GM13977 (cell line): Measurements from ENCODE around the gene KRTAP12-3.
"Not testable (repeated sequence)": the region's sequence is repeated elsewhere in the genome, so short reads cannot be mapped to it uniquely, and the experiment has no call there.

Source experiments
- DNase-seq: peaks from one replicate; pipeline ENCODE4 v3.0.0; 2012; ENCODE audit warnings: low spot score
- in situ Hi-C: fragments of 300-500 bp; cut with MboI; formaldehyde crosslinking; loops from one replicate; pipeline ENCODE4 v1.12.0; 2022; ENCODE audit warnings: low sequenced_read_pairs, low pct_unique_long_range_greater_than_20kb, mixed read lengths, inconsistent platforms; ENCODE audit not compliant: unreplicated experiment
- TF ChIP-seq, protein P1 (sequence below): IDR thresholded peaks from 2 replicates; pipeline ENCODE4 v1.5.1; 2012; ENCODE audit warnings: mild to moderate bottlenecking, control low read depth; ENCODE audit not compliant: insufficient read depth; ENCODE audit errors: extremely low read depth, missing control alignments

Gene KRTAP12-3, protein sequence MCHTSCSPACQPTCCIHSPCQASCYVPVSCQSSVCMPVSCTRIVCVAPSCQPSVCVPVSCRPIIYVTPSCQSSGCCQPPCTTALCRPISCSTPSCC

DNA sequence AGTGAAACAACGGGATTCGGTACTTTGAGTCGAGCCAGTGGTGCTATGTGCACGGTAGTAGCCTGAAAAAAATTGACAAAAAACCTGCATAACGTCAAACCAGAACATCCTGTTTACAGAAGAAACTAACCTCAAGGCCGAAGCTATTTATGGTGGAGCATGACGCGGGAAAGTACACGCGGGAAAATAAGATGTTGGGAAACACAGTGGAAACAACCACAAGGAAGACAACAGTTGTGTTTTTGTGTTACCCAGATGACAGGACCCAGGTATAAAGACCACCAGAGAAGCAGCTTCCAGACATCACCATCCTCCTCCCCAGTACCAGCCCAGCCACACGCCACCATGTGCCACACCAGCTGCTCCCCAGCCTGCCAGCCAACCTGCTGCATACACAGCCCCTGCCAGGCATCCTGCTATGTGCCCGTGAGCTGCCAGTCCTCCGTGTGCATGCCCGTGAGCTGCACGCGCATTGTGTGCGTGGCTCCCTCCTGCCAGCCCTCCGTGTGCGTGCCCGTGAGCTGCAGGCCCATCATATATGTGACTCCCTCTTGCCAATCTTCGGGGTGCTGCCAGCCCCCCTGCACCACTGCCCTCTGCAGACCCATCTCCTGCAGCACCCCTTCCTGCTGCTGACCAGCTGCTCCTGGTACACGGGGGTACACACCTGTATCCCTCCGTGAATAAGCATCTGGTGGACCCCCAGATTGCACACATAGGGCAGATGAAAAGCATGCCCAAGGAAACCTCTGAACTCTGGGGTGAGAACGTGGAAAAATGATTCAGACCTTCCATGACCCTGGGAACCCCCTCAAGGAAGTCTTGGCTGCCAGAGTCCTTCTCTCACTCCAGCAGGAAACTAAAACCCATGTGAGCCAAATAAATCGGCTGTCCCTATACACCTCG, at the start of gene KRTAP12-3:
KRTAP12-3 (plus strand) TSS at position 298 of the 906 bp plus-strand sequence; CDS start at position 346, 48 bp downstream.
- DNase-seq = no peak

DNA sequence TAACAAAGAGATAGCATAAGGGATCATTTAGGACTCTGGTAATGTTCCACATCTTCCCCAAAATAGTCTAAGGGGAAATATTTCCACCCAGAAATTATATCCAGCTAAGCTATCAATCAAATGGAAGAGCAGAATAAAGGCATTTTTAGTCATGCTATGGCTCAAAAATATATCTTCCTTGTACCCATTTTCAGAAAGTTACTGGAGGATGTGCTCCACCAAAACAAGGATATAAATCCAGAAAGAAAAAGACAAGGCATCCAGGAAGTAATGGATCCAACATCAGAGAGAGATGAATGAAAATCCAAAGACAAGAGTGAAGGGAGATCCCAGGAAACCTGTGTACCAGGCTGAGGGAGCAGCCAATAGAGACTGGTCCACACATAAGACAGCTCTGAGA, 48.5 kb upstream of the KRTAP12-3 start:
- no peak for DNase-seq
- in situ Hi-C loops = no loop called here
- TF ChIP-seq, protein P1, sequence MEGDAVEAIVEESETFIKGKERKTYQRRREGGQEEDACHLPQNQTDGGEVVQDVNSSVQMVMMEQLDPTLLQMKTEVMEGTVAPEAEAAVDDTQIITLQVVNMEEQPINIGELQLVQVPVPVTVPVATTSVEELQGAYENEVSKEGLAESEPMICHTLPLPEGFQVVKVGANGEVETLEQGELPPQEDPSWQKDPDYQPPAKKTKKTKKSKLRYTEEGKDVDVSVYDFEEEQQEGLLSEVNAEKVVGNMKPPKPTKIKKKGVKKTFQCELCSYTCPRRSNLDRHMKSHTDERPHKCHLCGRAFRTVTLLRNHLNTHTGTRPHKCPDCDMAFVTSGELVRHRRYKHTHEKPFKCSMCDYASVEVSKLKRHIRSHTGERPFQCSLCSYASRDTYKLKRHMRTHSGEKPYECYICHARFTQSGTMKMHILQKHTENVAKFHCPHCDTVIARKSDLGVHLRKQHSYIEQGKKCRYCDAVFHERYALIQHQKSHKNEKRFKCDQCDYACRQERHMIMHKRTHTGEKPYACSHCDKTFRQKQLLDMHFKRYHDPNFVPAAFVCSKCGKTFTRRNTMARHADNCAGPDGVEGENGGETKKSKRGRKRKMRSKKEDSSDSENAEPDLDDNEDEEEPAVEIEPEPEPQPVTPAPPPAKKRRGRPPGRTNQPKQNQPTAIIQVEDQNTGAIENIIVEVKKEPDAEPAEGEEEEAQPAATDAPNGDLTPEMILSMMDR = no peak

More for the DNA sequence above, at the start of gene KRTAP12-3:
- in situ Hi-C loops = no loop called here
- TF ChIP-seq, protein P1 = no peak

DNA sequence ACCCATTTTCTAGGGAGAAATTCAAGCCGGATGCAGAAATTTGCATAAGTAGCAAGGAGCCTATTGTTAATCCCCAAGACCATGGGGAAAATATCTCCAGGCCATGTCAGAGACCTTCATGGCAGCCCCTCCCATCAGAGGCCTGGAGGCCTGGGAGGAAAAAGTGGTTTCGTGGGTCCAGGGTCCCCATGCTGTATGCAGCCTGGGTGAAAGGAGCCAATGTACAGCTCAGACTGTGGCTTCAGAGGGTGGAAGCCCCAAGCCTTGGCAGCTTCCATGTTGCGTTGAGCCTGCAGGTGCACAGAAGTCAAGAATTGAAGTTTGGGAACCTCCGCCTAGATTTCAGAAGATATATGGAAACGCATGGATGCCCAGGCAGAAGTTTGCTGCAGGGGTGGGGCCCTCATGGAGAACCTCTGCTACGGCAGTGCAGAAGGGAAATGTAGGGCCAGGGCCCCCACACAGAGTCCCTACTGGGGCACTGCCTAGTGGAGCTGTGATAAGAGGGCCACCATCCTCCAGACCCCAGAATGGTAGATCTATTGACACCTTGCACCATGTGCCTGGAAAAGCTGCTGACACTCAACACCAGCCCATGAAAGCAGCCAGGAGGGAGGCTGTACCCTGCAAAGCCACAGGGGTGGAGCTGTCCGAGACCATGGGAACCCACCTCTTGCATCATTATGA, 47.4 kb upstream of the KRTAP12-3 start:
- DNase-seq, in situ Hi-C loops: not testable (repeated sequence)

DNA sequence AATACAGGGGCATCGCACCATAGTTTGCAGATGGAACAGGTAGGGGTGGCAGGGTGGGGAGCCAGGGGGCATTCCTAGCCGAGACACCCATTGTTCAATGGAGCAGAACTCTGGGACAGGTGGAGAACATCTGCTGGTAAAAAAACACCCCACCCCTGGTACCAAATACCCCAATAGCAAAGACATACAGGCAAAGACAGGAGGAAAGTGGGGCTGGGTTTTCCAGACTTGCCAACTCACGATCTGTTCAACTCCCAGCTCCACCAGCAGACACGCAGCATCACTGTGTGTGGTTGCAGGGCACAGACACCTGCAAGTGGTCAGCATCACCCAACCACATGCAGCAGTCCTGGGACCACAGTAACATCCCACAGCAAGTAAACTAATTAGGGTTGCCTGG, 46.2 kb upstream of the KRTAP12-3 start:
- TF ChIP-seq, protein P1 = no peak
- in situ Hi-C loops = no loop called here
- DNase-seq = no peak

DNA sequence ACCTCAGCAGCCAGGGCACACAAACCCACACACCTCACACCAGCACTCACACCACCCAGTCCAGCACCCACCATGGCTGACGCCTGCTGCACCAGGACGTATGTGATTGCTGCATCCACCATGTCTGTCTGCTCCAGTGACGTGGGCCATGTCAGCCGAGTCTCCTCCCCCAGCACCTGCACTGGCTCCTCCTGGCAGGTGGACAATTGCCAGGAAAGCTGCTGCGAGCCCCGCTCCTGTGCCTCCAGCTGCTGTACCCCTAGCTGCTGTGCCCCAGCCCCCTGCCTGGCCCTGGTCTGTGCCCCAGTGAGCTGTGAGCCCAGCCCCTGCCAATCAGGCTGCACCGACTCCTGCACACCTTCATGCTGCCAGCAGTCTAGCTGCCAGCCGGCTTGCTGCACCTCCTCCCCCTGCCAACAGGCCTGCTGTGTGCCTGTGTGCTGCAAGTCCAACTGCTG, 45.7 kb upstream of the KRTAP12-3 start, which contains the start of gene KRTAP10-8:
KRTAP10-8 (plus strand) TSS at position 51 of the 458 bp plus-strand sequence; CDS start at position 73, 22 bp downstream.
- DNase-seq = no peak
- in situ Hi-C loops = no loop called here
- TF ChIP-seq, protein P1 = no peak

DNA sequence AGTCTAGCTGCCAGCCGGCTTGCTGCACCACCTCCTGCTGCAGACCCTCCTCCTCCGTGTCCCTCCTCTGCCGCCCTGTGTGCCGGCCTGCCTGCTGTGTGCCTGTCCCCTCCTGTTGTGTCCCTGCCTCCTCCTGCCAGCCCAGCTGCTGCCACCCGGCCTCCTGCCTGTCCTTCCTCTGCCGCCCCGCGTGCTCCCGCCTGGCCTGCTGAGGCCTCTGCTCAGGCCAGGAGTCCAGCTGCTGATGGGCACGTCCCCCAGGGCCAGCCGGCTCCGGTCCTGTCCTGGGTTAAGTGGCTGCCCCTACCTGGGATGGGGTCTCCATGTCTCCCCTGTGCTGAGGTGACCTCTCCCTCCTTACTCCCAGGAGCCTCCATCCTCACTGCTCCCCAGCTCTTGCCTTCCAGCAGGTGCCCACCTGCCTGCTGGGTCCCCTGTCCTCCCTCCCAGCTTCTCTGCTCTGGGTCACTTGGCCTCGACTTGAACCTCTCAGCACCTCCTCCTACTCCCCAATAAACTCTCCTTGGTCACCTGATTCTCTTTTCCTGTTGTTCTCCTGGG, 45.0 kb upstream of the KRTAP12-3 start:
- TF ChIP-seq, protein P1 = no peak
- DNase-seq = no peak
- in situ Hi-C loops = no loop called here
